HK-2 (cell line): ENCODE data around the gene MYMK.

ENCODE experiments used
- DNase-seq: peaks from one replicate; pipeline ENCODE4 v3.0.0-alpha.2; 2018; ENCODE audit not compliant: unreplicated experiment

MYMK gene

GRCh38 chr9:133518706-133519449 is 5.9 kb downstream of the MYMK start:
- DNase-seq = no peak

DNA sequence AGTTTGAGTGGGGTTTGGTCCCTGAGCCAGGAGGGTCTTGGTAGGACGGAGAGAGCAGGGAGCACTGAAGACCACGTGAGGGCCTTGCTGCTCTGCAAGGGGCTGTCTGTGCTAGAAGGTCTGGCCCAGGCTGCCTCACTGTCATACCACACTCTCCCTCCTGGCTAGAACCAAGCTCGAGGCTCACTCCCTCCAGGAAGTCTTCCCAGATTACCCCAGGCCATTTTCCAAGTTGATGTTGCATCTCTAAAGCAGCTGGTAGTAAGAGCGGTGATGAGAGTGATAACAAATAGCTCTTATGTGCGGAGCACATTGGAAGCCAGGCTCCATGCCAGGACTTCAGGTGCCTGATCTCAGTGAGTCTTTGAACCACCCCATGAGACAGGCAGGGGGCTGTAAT is 6.6 kb downstream of the MYMK start:
- DNase-seq = no peak

DNA sequence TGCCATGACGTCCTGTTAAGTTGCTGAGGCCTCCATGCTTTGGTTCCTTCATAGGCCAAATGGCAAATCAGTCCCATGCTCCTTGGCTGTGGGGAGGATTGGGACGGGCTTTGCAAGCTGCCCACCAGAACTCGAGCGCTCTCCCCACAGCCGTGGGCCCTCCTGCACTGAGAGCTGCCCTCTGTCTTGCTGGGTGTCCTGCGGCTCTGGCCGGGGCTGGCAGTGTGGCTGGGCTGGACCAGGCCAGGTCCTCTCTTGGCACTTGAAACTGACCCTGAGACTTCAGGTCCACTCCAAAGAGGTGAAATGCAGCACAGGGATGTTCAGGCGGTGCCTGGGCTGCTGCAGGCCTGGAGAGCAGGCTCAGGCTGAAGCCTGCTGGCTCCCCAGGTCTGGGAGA is 7.0 kb downstream of the MYMK start:
- no peak for DNase-seq

GRCh38 chr9:133516961-133517350 is 7.8 kb downstream of the MYMK start:
- no peak for DNase-seq

GRCh38 chr9:133516256-133516960 is 8.4 kb downstream of the MYMK start:
- DNase-seq = no peak

DNA sequence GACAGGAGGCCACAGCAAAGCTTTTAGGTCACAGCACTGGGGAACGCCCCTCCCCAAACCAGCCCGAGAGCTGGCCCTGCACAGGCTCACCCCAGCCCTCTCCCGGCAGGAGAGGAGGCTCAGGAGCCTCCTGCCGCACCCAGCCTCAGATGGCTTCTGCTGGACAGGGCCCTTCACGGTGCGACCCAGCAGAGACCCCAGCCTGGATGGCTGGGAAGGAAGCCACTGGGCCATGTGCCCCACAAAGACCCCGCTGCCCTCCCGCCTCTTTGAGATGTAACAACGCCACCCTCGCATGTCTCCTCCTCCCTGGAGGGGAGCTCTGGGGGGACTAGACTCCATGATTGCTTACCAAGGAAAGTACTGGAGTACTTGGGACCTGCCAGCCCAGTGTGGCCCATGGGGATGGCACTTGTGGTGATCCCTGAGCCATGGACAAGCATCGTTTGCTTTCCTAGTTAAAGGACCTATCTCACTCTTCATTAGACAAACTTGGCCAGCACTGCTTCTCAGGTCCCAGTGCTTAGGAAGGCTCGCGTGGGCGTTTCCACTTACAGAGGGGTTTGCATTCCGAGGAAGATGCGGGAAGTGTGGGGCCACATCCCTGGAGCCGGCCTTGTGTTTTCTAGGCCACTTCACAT is 9.0 kb downstream of the MYMK start:
- no peak for DNase-seq

DNA sequence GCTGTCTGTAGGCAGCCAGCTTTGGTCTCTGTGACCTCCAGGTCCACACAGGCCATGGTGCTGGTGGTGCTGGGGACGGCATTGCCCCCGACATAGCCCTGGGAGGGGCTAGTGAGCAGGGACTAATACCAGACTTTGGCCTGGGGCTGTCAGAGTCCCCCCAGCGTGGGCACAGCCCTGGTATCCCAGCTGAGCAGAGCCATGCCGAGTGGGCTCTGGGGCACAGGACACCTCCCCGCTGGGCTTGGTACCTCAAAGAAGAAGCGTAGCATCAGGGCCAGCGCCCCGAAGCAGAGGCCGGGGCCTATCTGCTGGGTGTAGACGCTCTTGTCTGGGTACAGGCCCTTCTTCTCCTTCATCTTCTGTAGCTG is 9.5 kb downstream of the MYMK start:
- DNase-seq = no peak

DNA sequence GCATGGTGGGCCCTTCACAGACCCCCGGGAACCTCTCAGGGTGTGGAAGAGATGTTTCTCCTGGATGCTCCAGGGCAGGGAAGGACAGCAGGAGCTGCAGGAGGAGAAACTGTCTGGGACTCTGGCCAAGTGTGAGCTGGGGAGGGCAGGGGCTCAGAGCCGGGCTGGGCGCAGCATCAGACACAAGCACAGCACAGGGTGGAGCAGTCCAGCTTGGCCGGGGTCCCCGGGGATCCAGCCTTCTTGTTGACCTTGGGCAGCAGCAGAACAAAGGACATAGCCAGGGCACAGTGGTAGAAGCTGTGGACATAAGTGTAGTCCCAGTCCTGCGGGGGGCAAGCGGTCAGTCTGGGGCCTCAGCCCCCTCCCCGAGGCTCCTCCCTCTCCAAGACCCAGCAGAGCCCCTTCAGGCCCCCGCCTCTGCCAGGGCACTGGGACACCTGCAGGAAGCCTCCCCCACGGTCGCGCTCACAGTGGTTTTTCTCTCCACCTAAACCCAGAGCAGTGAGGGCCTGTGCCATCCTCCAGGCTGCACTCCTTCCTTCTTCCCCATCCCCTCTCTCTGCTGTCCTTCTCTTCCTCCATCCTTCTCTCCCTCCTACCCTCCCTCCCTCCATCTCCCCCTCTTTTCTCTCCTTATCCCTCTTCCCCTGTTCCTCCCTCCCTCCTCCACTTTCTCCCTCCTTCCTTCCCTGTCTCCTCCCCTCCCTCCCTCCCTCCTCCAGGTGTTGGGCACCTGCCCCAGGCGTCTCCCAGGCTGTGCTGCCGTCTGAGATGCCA is 10.1 kb downstream of the MYMK start:
- no peak for DNase-seq

- no peak for DNase-seq
These were observed 11.3 kb downstream of the MYMK start for GRCh38 chr9:133513214-133514100.

DNA sequence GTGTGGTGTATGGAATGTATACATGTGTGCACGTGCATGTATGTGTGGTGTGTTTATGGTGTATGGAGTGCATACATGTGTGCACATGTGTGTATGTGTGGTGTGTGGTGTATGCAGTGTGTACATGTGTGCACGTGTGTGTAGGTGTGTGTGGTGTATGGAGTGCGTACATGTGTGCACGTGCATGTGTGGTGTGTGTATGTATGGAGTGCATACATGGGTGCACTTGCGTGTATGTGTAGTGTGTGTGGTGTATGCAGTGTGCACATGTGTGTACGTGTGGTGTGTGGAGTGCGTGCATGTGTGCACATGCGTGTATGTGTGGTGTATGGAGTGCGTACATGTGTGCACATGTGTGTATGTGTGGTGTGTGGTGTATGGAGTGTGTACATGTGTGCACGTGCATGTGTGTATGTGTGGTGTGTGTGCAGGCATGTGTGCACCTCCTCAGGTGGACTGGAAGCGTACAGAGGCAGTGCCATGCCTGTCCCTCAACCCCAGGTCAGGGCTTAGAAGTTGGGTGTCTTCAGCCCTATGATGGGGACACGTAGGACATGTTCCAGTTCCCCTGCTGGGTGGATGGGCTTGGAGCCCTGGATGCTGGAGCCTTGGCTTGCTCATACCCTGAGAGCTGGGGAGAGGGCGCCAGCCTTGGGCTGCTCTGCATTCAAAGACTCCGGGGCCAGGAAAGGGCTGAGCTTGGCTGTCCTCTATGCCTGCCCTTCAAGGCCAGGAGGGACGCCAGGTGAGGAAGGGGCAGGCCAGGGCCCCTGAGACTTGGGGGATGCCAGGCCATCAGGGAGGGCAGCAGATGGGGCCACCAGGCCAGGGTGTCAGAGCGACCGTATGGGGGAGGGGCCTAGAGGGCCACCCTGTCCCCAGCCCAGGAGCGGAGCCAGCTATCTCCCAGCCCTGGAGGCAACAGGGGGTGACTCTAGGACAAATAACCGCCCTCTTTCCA is 12.2 kb downstream of the MYMK start:
- DNase-seq = no peak

GRCh38 chr9:133511607-133512006 is 13.2 kb downstream of the MYMK start:
- DNase-seq = no peak

DNA sequence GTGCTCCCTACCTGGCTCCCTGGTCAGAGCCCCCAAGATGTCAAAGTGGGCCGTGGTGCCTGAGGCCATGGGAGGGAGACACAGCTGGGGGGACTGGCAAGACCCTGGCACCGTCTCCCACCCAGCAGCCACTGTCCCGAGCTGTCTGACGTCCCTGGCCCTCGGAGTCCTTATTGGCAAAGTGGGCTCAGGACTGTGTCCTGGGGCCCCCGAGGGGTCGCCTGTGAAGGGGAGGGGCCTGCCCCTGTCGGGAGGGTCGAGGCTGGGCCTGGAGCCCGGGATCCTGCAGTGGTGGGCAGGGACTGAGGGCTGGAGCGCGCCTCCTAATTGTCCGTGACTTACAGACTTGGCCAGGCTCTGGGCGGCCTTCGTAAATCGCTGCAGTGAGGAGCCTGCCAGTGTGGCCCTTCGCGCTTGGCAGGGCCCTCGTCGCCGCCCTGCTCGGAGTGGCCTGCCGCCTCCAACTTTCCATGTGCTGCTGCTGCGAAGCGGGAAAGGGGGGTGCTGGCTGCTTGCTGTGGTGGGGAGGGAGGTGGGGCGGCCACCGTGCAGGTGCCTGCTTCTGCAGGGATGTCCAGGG is 13.7 kb downstream of the MYMK start:
- no peak for DNase-seq

DNA sequence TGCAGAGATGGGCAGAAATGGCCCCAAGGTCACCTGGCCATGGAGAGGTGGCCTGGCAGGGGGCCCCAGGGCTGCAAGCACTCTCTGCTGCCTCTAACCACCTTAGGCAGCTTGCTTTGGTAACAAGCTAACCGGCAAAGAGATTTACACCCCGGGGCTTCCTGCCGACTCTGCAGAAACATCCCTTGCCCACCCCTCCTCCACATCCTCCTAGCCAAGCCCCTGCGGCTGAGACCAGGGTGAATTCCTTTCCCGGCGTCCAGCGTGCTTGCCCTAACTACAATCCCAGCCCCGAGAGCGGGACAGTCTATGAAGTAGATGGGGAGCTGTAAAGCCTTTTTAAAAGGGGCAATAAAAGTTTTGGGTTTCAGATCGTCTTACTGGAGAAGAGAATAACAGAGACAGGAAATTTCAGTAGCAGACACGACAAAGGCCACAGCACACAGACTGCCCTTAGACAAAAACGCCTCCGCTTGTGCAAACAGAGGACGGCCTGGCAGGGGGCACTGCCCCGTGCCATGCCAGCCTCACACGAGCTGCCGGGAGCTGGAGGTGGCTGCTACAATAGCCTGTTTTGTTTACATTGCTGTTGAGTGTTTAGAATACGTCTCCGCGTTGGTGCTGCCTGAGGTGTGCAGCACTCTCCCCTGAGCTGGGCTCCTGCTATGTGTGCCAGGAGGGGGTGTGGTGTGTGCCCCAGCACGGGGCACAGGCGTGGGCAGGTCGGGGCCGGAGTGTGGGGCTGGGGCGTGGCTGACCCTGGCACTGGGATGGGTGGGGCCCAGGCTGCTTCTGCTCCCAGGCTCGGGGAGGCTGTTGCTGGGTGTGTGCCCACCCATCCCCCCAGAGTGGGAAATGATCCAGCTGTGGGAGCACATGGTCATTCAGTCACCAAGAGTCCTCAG is 15.3 kb downstream of the MYMK start:
- no peak for DNase-seq

GRCh38 chr9:133508046-133508445 is 16.7 kb downstream of the MYMK start:
- DNase-seq = no peak

DNA sequence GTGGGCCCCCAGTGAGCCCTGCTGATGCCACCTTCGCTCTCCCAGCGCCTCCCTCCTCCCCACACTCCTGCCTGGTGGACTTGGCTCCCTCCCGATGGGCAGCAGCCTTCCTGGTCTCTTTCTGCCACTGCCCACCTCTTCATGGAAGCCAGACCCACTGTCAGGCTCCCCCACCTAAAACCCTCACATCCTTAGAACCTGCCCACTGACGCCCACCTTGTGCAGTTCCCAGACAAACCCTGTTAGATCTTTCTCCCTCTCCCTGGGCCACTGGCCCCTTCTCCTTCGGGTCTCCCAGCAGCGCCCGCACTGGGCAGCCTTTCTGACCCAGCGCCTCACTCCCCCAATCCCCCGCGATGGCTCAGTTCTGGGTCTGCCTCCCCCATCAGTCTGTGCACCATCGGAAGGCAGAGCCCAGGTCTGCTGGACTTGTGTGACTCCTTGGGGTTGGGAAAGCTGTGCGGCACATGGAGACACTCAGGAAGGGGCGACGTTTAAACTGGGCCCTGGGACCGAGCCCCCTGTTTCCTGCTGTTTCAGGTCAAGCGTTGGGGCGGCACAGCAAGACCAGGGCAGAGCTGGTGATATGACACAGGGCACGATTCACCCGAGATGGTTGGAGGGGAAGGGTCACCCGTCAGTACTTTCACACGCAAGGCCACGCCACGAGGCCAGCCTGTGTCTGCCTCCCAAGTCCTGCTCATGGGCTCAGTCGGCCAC is 17.4 kb downstream of the MYMK start:
- DNase-seq = no peak

- DNase-seq = peak; percentile 92
These were observed 18.1 kb downstream of the MYMK start for GRCh38 chr9:133506653-133507038.

DNA sequence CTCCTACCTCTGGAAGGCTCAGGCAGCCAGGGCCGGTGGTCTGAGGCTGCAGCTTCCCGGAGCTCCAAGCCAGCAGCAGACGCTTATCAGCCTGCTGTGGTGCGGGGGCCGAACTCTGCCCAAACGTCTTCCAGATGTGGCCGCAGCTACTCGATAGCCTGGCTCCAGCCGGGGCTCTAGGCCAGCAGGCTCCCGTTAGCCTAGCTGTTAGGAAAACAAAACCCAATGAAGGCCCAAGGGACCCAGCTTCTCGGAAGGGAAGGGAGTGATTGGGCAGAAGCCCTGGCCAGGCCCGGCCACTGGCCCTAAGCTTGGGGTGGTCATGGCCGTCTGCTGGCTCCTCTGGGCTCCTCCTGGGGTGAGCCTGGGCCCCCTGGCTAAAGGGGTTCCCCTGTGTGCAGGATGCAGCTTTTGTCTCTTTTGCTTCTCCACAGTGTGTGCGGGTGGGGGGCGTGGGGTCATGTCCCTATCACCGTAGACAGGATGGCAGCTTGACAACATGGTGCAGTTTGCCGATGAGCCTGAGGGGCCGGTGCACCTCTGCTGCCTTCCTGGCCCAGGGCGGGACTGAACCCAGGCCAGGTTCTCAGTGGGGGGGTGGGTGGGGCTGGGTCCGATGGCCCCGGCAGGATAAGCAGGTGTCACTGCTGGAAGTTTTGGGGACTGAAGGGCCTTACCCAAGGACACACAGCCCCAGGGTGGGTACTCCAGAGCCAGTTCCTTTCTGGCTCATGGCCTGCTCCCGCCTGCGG is 18.7 kb downstream of the MYMK start:
- DNase-seq = no peak
